ENCODE measurements around the gene IRX4. TPM values are rescaled to one million over a fixed set of nuclear protein-coding genes. Genes with fewer than 3 reads are reported as not detected.

The IRX4 gene
- polyA plus RNA-seq, 1 donor: not detected

- Histone ChIP-seq H3K9me3 (ENCODE audit: control insufficient read depth, low read depth, low read length) (peaks cover 4% of the 10 kb centered on the region), H3K27me3 (ENCODE audit: control insufficient read depth, insufficient read depth, low read length) (peaks cover 79% of the 10 kb centered on the region), H3K4me3 (ENCODE audit: low read length) (no peak overlapping the region), H3K27ac (ENCODE audit: low read length) (no peak overlapping the region), H3K4me1 (ENCODE audit: control insufficient read depth, insufficient read depth, low read length) (peaks cover 6% of the 10 kb centered on the region), H3K36me3 (ENCODE audit: control insufficient read depth, insufficient read depth, low read length) (no peaks in the 10 kb centered on the region)
- WGBS (ENCODE audit: insufficient coverage, low lambda C conversion rate): no CpG with 5 or more reads among the region's 8 CpGs
- no peak for DNase-seq
These were observed 15.5 kb downstream of the IRX4 start for GRCh38 chr5:1867114-1867814.

DNA sequence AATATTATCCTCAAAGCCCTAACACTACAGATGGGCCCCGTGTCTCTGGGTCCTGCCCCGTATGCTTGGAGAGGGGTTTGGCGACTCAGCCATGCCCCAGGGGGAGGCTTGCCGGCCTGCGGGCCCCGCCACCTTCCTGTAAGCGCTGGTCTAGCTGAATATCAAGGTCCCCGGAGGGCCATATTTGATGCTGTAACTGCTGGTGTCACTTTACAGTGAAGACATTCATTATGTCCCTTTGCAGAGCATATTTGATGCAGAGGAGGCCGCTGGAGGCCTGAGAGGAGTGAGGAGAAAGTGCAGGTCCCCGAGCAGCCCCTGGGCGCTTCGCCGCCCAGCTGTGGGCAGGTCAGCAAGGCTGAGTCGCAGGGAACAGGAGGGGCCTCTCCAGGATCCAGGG, 16.8 kb downstream of the IRX4 start:
- Histone ChIP-seq H3K27ac (ENCODE audit: low read length) (no peak overlapping the region), H3K4me1 (ENCODE audit: control insufficient read depth, insufficient read depth, low read length) (peaks cover 6% of the 10 kb centered on the region), H3K4me3 (ENCODE audit: low read length) (no peak overlapping the region), H3K27me3 (ENCODE audit: control insufficient read depth, insufficient read depth, low read length) (peaks cover 78% of the 10 kb centered on the region), H3K36me3 (ENCODE audit: control insufficient read depth, insufficient read depth, low read length) (no peaks in the 10 kb centered on the region), H3K9me3 (ENCODE audit: control insufficient read depth, low read depth, low read length) (peaks cover 4% of the 10 kb centered on the region)
- WGBS (ENCODE audit: insufficient coverage, low lambda C conversion rate): no CpG with 5 or more reads among the region's 14 CpGs
- DNase-seq: no peak

DNA sequence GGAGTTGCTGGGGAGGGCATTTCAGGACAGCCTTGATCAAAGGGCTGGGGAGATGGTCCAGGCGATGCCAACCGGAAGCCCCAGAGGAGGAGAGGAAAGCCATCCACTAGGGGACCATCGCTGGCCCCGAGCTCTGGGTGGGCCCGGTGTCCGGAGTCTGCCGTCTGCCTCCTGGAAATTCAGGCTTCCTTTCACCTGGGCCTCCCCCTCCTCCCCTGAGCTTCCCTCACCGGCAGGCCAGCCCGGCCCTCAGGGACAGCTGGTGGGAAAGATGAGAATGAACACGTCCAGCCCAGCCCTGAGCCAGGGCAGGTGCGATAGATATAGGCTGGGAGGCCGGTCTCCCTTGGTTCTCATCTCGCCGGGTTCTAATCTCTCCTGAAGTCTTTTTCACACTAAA, 17.2 kb downstream of the IRX4 start:
- H3K4me1 ChIP-seq (ENCODE audit: control insufficient read depth, insufficient read depth, low read length): peaks cover 6% of the 10 kb centered on the region
- H3K27ac ChIP-seq (ENCODE audit: low read length): no peak overlapping the region
- H3K4me3 ChIP-seq (ENCODE audit: low read length): no peak overlapping the region
- H3K9me3 ChIP-seq (ENCODE audit: control insufficient read depth, low read depth, low read length): peaks cover 4% of the 10 kb centered on the region
- no peaks in the 10 kb centered on the region for H3K36me3 ChIP-seq (ENCODE audit: control insufficient read depth, insufficient read depth, low read length)
- no CpG with 5 or more reads among the region's 14 CpGs for WGBS (ENCODE audit: insufficient coverage, low lambda C conversion rate)
- H3K27me3 ChIP-seq (ENCODE audit: control insufficient read depth, insufficient read depth, low read length): peaks cover 78% of the 10 kb centered on the region
- DNase-seq: no peak

DNA sequence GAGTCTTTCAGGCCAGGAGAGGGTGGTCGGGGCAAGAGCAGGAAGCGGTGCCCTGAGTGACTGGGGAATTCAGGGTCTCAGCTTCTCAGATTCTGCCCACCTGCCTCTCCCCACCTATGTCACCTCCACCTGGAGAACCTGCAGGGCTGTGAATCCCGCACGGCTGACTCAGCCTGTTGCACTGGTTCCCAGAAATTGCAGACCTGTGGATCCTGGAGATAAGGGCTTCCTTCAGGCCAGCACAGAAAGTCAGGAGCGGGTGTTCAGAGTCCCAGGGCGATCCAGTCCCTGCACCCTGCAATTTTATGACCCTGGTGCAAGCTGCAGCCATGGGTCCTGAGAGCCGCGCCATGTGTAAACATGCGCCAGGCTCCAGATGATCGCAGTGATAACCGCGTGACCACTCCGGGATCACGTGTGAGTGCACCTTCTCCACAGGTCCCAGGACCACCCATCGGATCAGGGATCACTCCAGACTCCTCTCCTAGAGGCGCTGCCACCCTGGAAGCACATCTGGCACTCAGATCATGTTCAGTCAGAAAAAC, 17.8 kb downstream of the IRX4 start:
- H3K27ac ChIP-seq (ENCODE audit: low read length): no peak overlapping the region
- no CpG with 5 or more reads among the region's 16 CpGs for WGBS (ENCODE audit: insufficient coverage, low lambda C conversion rate)
- H3K27me3 ChIP-seq (ENCODE audit: control insufficient read depth, insufficient read depth, low read length): peaks cover 78% of the 10 kb centered on the region
- no peak overlapping the region for H3K4me3 ChIP-seq (ENCODE audit: low read length)
- peaks cover 4% of the 10 kb centered on the region for H3K9me3 ChIP-seq (ENCODE audit: control insufficient read depth, low read depth, low read length)
- peak in 1 of 2 donors; percentile 46 for DNase-seq
- H3K4me1 ChIP-seq (ENCODE audit: control insufficient read depth, insufficient read depth, low read length): peaks cover 6% of the 10 kb centered on the region
- no peaks in the 10 kb centered on the region for H3K36me3 ChIP-seq (ENCODE audit: control insufficient read depth, insufficient read depth, low read length)

DNA sequence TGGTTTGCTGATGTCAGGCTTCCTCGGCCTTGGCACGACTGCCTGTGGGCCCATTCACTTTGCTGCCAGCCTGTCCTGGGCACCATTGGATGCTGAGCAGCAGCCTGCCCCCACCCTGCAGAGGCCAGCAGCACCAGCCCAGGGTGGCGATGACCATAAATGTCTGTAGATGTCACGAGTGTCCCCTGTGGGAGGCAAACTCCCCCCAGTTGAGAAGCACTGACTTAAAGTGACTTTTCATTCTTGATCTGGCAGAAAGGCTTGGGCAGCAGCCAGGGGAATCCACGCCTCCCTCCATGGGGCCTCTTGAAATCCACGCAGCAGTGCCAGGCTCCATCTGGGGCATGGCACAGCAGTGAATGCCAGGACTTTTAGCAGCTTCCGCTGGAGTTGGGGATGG, 21.8 kb downstream of the IRX4 start:
- Histone ChIP-seq H3K9me3 (ENCODE audit: control insufficient read depth, low read depth, low read length) (peaks cover 2% of the 10 kb centered on the region), H3K27me3 (ENCODE audit: control insufficient read depth, insufficient read depth, low read length) (peaks cover 70% of the 10 kb centered on the region), H3K4me1 (ENCODE audit: control insufficient read depth, insufficient read depth, low read length) (peaks cover 2% of the 10 kb centered on the region), H3K36me3 (ENCODE audit: control insufficient read depth, insufficient read depth, low read length) (no peaks in the 10 kb centered on the region), H3K4me3 (ENCODE audit: low read length) (no peak overlapping the region), H3K27ac (ENCODE audit: low read length) (no peak overlapping the region)
- no CpG with 5 or more reads among the region's 7 CpGs for WGBS (ENCODE audit: insufficient coverage, low lambda C conversion rate)
- DNase-seq: no peak

GRCh38 chr5:1860021-1860610, 22.6 kb downstream of the IRX4 start:
- Histone ChIP-seq H3K4me1 (ENCODE audit: control insufficient read depth, insufficient read depth, low read length) (peaks cover 2% of the 10 kb centered on the region), H3K27me3 (ENCODE audit: control insufficient read depth, insufficient read depth, low read length) (peaks cover 70% of the 10 kb centered on the region), H3K9me3 (ENCODE audit: control insufficient read depth, low read depth, low read length) (no peaks in the 10 kb centered on the region), H3K27ac (ENCODE audit: low read length) (no peak overlapping the region), H3K36me3 (ENCODE audit: control insufficient read depth, insufficient read depth, low read length) (no peaks in the 10 kb centered on the region), H3K4me3 (ENCODE audit: low read length) (no peak overlapping the region)
- no CpG with 5 or more reads among the region's 22 CpGs for WGBS (ENCODE audit: insufficient coverage, low lambda C conversion rate)
- no peak for DNase-seq

- WGBS (ENCODE audit: insufficient coverage, low lambda C conversion rate): no CpG with 5 or more reads among the region's 10 CpGs
- Histone ChIP-seq H3K4me3 (ENCODE audit: low read length) (no peak overlapping the region), H3K27me3 (ENCODE audit: control insufficient read depth, insufficient read depth, low read length) (peaks cover 70% of the 10 kb centered on the region), H3K9me3 (ENCODE audit: control insufficient read depth, low read depth, low read length) (no peaks in the 10 kb centered on the region), H3K27ac (ENCODE audit: low read length) (no peak overlapping the region), H3K4me1 (ENCODE audit: control insufficient read depth, insufficient read depth, low read length) (no peaks in the 10 kb centered on the region), H3K36me3 (ENCODE audit: control insufficient read depth, insufficient read depth, low read length) (no peaks in the 10 kb centered on the region)
- DNase-seq: no peak
These were observed 23.6 kb downstream of the IRX4 start for GRCh38 chr5:1859099-1859498.

DNA sequence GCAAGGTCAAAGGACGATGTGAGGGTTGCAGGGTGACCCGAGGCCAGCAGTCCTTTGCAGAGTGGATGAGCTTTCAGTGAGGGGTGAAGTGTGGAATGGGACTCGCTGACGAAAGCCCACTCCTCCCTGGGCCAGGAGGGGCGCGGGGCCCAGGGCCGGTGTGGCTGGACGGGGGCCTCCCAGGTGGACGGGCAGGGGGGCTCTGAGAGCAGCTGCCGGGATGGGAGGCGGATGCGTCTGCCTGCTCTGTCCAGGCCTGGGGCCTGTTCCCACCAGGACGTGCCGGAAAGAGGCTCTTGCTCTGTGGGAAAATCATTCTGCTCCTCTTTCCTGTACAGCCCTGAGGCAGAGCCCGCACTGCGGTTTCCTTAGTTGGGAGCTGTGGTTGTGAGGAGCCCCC, 24.3 kb downstream of the IRX4 start:
- H3K4me3 ChIP-seq (ENCODE audit: low read length): no peak overlapping the region
- H3K36me3 ChIP-seq (ENCODE audit: control insufficient read depth, insufficient read depth, low read length): no peaks in the 10 kb centered on the region
- no CpG with 5 or more reads among the region's 16 CpGs for WGBS (ENCODE audit: insufficient coverage, low lambda C conversion rate)
- DNase-seq: no peak
- H3K27me3 ChIP-seq (ENCODE audit: control insufficient read depth, insufficient read depth, low read length): peaks cover 70% of the 10 kb centered on the region
- H3K4me1 ChIP-seq (ENCODE audit: control insufficient read depth, insufficient read depth, low read length): no peaks in the 10 kb centered on the region
- H3K9me3 ChIP-seq (ENCODE audit: control insufficient read depth, low read depth, low read length): no peaks in the 10 kb centered on the region
- no peak overlapping the region for H3K27ac ChIP-seq (ENCODE audit: low read length)

- no peaks in the 10 kb centered on the region for H3K4me1 ChIP-seq (ENCODE audit: control insufficient read depth, insufficient read depth, low read length)
- H3K4me3 ChIP-seq (ENCODE audit: low read length): no peak overlapping the region
- no peaks in the 10 kb centered on the region for H3K36me3 ChIP-seq (ENCODE audit: control insufficient read depth, insufficient read depth, low read length)
- no peaks in the 10 kb centered on the region for H3K9me3 ChIP-seq (ENCODE audit: control insufficient read depth, low read depth, low read length)
- WGBS (ENCODE audit: insufficient coverage, low lambda C conversion rate): no CpG with 5 or more reads among the region's 32 CpGs
- no peak for DNase-seq
- peaks cover 69% of the 10 kb centered on the region for H3K27me3 ChIP-seq (ENCODE audit: control insufficient read depth, insufficient read depth, low read length)
- no peak overlapping the region for H3K27ac ChIP-seq (ENCODE audit: low read length)
These were observed 25.5 kb downstream of the IRX4 start for GRCh38 chr5:1857256-1857600.

DNA sequence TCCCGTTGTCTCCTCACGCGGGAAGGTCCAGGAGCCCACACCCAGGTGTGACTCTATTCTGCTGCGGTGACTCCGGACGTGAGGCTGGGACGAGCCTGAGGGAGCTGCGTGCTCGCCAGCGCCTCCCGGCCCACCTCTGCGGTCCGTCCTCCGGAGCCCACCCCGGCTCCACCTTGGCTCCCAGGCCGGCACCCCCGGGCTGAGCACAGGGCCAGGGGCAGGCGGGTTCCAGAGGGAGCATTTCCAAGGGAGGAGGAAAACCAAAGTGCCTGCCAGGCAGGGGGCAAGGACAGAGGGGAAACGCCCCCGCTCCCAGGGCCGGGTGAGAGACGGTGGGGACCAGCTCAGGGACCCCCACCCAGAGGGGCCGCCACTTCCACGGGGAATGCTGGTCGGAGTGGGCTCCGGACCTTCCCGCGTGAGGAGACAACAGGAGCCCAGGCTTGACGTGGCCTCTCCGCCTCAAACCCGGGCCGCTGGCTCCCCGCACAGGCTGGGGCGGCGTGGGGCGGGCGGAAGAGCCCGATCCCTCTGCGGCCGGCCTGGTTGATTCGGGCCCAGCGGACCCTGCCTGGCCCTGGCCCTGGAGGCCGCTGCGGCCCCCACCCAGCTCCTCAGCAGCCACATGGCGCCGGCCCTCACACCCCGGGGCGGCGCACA, 26.0 kb downstream of the IRX4 start:
- H3K27me3 ChIP-seq (ENCODE audit: control insufficient read depth, insufficient read depth, low read length): peaks cover 69% of the 10 kb centered on the region
- no peak overlapping the region for H3K27ac ChIP-seq (ENCODE audit: low read length)
- no peaks in the 10 kb centered on the region for H3K9me3 ChIP-seq (ENCODE audit: control insufficient read depth, low read depth, low read length)
- no peaks in the 10 kb centered on the region for H3K4me1 ChIP-seq (ENCODE audit: control insufficient read depth, insufficient read depth, low read length)
- no peaks in the 10 kb centered on the region for H3K36me3 ChIP-seq (ENCODE audit: control insufficient read depth, insufficient read depth, low read length)
- DNase-seq: no peak
- no CpG with 5 or more reads among the region's 49 CpGs for WGBS (ENCODE audit: insufficient coverage, low lambda C conversion rate)
- no peak overlapping the region for H3K4me3 ChIP-seq (ENCODE audit: low read length)
